ENCODE measurements around the gene OSBP2.

OSBP2 gene

GRCh38 chr22:30925667-30926066 lies 231.0 kb downstream of the OSBP2 start:
- no peak overlapping the region for H3K27ac ChIP-seq (ENCODE audit: low read length)
- no peak overlapping the region for H2AFZ ChIP-seq (ENCODE audit: low read depth, low read length)
- no peak overlapping the region for H3K4me2 ChIP-seq (ENCODE audit: low read length)
- no peak overlapping the region for H3K4me3 ChIP-seq (ENCODE audit: low read length)
- TF ChIP-seq CTCF (IDR thresholded peaks at IDR 0.05; ENCODE audit: low read depth, low read length) (no peak), EZH2phosphoT487 (IDR thresholded peaks at IDR 0.05; ENCODE audit: low read depth) (no peak)
- no peaks in the 10 kb centered on the region for H4K20me1 ChIP-seq (ENCODE audit: insufficient read depth, low read length)
- H3K9me3 ChIP-seq (ENCODE audit: insufficient read depth, low read length), result no peaks in the 10 kb centered on the region
- peaks cover 28% of the 10 kb centered on the region for H3K36me3 ChIP-seq (replicated peaks; ENCODE audit: low read depth, low read length)
- no peak overlapping the region for H3K9ac ChIP-seq (ENCODE audit: low read length)
- no peaks in the 10 kb centered on the region for H3K27me3 ChIP-seq (ENCODE audit: low read depth, low read length)
- no peaks in the 10 kb centered on the region for H3K79me2 ChIP-seq (ENCODE audit: low read length)
- H3K4me1 ChIP-seq (ENCODE audit: low read length), result no peaks in the 10 kb centered on the region

GRCh38 chr22:30926706-30927105 lies 232.0 kb downstream of the OSBP2 start:
- Histone ChIP-seq H3K9me3 (ENCODE audit: insufficient read depth, low read length) (no peaks in the 10 kb centered on the region), H2AFZ (ENCODE audit: low read depth, low read length) (no peak overlapping the region), H3K79me2 (ENCODE audit: low read length) (no peaks in the 10 kb centered on the region), H3K36me3 (replicated peaks; ENCODE audit: low read depth, low read length) (peaks cover 37% of the 10 kb centered on the region), H3K9ac (ENCODE audit: low read length) (no peak overlapping the region), H4K20me1 (ENCODE audit: insufficient read depth, low read length) (no peaks in the 10 kb centered on the region), H3K4me3 (ENCODE audit: low read length) (no peak overlapping the region), H3K27me3 (ENCODE audit: low read depth, low read length) (no peaks in the 10 kb centered on the region), H3K27ac (ENCODE audit: low read length) (no peak overlapping the region), H3K4me2 (ENCODE audit: low read length) (no peak overlapping the region), H3K4me1 (ENCODE audit: low read length) (no peaks in the 10 kb centered on the region)
- TF ChIP-seq EZH2phosphoT487 (IDR thresholded peaks at IDR 0.05; ENCODE audit: low read depth), result no peak
- no peak for TF ChIP-seq CTCF (IDR thresholded peaks at IDR 0.05; ENCODE audit: low read depth, low read length)

GRCh38 chr22:30927806-30928205 lies 233.1 kb downstream of the OSBP2 start:
- no peaks in the 10 kb centered on the region for H3K9me3 ChIP-seq (ENCODE audit: insufficient read depth, low read length)
- no peaks in the 10 kb centered on the region for H3K79me2 ChIP-seq (ENCODE audit: low read length)
- H3K4me1 ChIP-seq (ENCODE audit: low read length), result no peaks in the 10 kb centered on the region
- no peak overlapping the region for H3K4me3 ChIP-seq (ENCODE audit: low read length)
- no peaks in the 10 kb centered on the region for H4K20me1 ChIP-seq (ENCODE audit: insufficient read depth, low read length)
- H3K9ac ChIP-seq (ENCODE audit: low read length), result no peak overlapping the region
- no peak overlapping the region for H2AFZ ChIP-seq (ENCODE audit: low read depth, low read length)
- peaks cover 48% of the 10 kb centered on the region for H3K36me3 ChIP-seq (replicated peaks; ENCODE audit: low read depth, low read length)
- H3K27me3 ChIP-seq (ENCODE audit: low read depth, low read length), result no peaks in the 10 kb centered on the region
- TF ChIP-seq CTCF (IDR thresholded peaks at IDR 0.05; ENCODE audit: low read depth, low read length) (no peak), EZH2phosphoT487 (IDR thresholded peaks at IDR 0.05; ENCODE audit: low read depth) (no peak)
- H3K4me2 ChIP-seq (ENCODE audit: low read length), result no peak overlapping the region
- H3K27ac ChIP-seq (ENCODE audit: low read length), result no peak overlapping the region

- Histone ChIP-seq H3K79me2 (ENCODE audit: low read length) (no peaks in the 10 kb centered on the region), H3K9me3 (ENCODE audit: insufficient read depth, low read length) (no peaks in the 10 kb centered on the region), H2AFZ (ENCODE audit: low read depth, low read length) (no peak overlapping the region), H4K20me1 (ENCODE audit: insufficient read depth, low read length) (no peaks in the 10 kb centered on the region), H3K4me3 (ENCODE audit: low read length) (no peak overlapping the region), H3K27me3 (ENCODE audit: low read depth, low read length) (no peaks in the 10 kb centered on the region), H3K4me1 (ENCODE audit: low read length) (no peaks in the 10 kb centered on the region), H3K36me3 (replicated peaks; ENCODE audit: low read depth, low read length) (peaks cover 53% of the 10 kb centered on the region), H3K27ac (ENCODE audit: low read length) (no peak overlapping the region), H3K4me2 (ENCODE audit: low read length) (no peak overlapping the region), H3K9ac (ENCODE audit: low read length) (no peak overlapping the region)
- TF ChIP-seq EZH2phosphoT487 (IDR thresholded peaks at IDR 0.05; ENCODE audit: low read depth), result no peak
- no peak for TF ChIP-seq CTCF (IDR thresholded peaks at IDR 0.05; ENCODE audit: low read depth, low read length)
Observed at GRCh38 chr22:30928401-30928800, 233.7 kb downstream of the OSBP2 start.

Measured in OCI-LY3 (cell line).